HepG2 (cell line): ENCODE results near the gene CCDC144A. TPM values are rescaled to one million over a fixed set of nuclear protein-coding genes. Genes with fewer than 3 reads are reported as not detected.

Source experiments
- ATAC-seq: fragments of 200-7000 bp; cut with Tn5 transposase; 3 replicates; pipeline ENCODE4 v1.9.1; 2020; ENCODE audit warnings: mild to moderate bottlenecking, moderate library complexity
- BruUV-seq: library from RNA; stranded (reverse); fragments of 400-500 nt; replicated peaks from 2 replicates; lab custom pipeline; 2021; lab: Mats Ljungman, UMichigan
- CTCF ChIA-PET: fragments of 300-600 bp; formaldehyde crosslinking; extraction: SDS; loops from one replicate; lab custom pipeline; 2021; ENCODE audit warnings: low total read pairs, inconsistent platforms, low intra/inter-chr PET ratio; lab: Yijun Ruan, JAX
- POLR2A ChIA-PET: fragments of 350-600 bp; sonication (Branson Sonifier 250); formaldehyde crosslinking; loops from one replicate; lab custom pipeline; 2020; ENCODE audit warnings: antibody characterized with exemption, inconsistent platforms; lab: Yijun Ruan, JAX
- DNase-seq: peaks from one replicate; pipeline ENCODE4 v3.0.0-alpha.2; 2015; ENCODE audit warnings: low spot score
- FAIRE-seq: peaks from 3 replicates; lab custom pipeline; 2011; peaks lifted over from hg19 to GRCh38; lab: Jason Lieb, UNC
- H2AFZ ChIP-seq: one replicate; pipeline ENCODE4 v1.6.1; 2011; ENCODE audit warnings: low read length, inconsistent platforms
- H3K27ac ChIP-seq: fragments of 300-600 bp; 3 replicates; pipeline ENCODE4 v1.8.0; 2011; ENCODE audit warnings: mixed run types, mild to moderate bottlenecking, mixed read lengths, low read length, inconsistent platforms; ENCODE audit not compliant: insufficient read depth; ENCODE audit errors: extremely low read length
- H3K27me3 ChIP-seq, 2 experiments: fragments of 200-600 bp in 1 of 2; 2 replicates in 1 of 2; 3 replicates in 1 of 2; pipeline versions ENCODE4 v1.6.0 to v1.8.0; 2011; ENCODE audit warnings: low read length in 2 of 2, mild to moderate bottlenecking in 2 of 2, moderate library complexity in 2 of 2, inconsistent platforms in 1 of 2; ENCODE audit not compliant: insufficient read depth in 2 of 2, control insufficient read depth in 1 of 2
- H3K36me3 ChIP-seq, 2 experiments: fragments of 200-600 bp in 1 of 2; replicated peaks in 1 of 2; 2 replicates in 1 of 2; 3 replicates in 1 of 2; pipeline versions ENCODE4 v1.5.1 to v1.8.0; 2011; ENCODE audit warnings: low read length in 2 of 2, inconsistent platforms in 1 of 2; ENCODE audit not compliant: insufficient read depth in 2 of 2, control insufficient read depth in 1 of 2
- H3K4me1 ChIP-seq: 2 replicates; pipeline ENCODE4 v1.5.1; 2012; ENCODE audit warnings: low read length, inconsistent platforms; ENCODE audit not compliant: insufficient read depth
- H3K4me2 ChIP-seq: 2 replicates; pipeline ENCODE4 v1.6.0; 2011; ENCODE audit warnings: low read depth, low read length, inconsistent platforms
- H3K4me3 ChIP-seq, 3 experiments: fragments of 200-600 bp in 1 of 3; sonication (generic), shearing (Covaris generic) in 1 of 3; replicated peaks in 1 of 3; 2 replicates each; pipeline ENCODE4 v1.5.1; 2011 to 2016; ENCODE audit warnings: low read length in 3 of 3, inconsistent platforms in 2 of 3, low read depth in 2 of 3, mild to moderate bottlenecking in 2 of 3, control low read depth in 1 of 3, mixed read lengths in 1 of 3; ENCODE audit not compliant: insufficient read depth in 1 of 3
- H3K79me2 ChIP-seq: one replicate; pipeline ENCODE4 v1.6.1; 2011; ENCODE audit warnings: low read length, inconsistent platforms; ENCODE audit not compliant: insufficient read depth
- H3K9ac ChIP-seq: 2 replicates; pipeline ENCODE4 v1.6.0; 2011; ENCODE audit warnings: mild to moderate bottlenecking, low read depth, low read length, inconsistent platforms; ENCODE audit not compliant: insufficient read depth
- H3K9me3 ChIP-seq: 2 replicates; pipeline ENCODE4 v1.5.1; 2012; ENCODE audit warnings: mild to moderate bottlenecking, low read length
- H4K20me1 ChIP-seq: 2 replicates; pipeline ENCODE4 v1.6.0; 2011; ENCODE audit warnings: inconsistent platforms, mild to moderate bottlenecking, low read length, moderate library complexity; ENCODE audit not compliant: insufficient read depth
- E2F2 ChIP-seq: sonication (generic); formaldehyde crosslinking; IDR thresholded peaks from 2 replicates; pipeline ENCODE4 v1.4.0; 2020; ENCODE audit warnings: missing genetic modification reagents, borderline replicate concordance
- GTF3A ChIP-seq: sonication (generic); formaldehyde crosslinking; conservative IDR thresholded peaks from 2 replicates; pipeline ENCODE4 v1.4.0; 2020; ENCODE audit warnings: mild to moderate bottlenecking, missing genetic modification reagents
- HDAC6 ChIP-seq: fragments of 200-600 bp; sonication (generic); IDR thresholded peaks from 2 replicates; pipeline ENCODE4 v1.7.0; 2017; ENCODE audit warnings: mild to moderate bottlenecking, antibody characterized with exemption, low read length, low read depth
- MTF2 ChIP-seq: sonication (generic); formaldehyde crosslinking; IDR thresholded peaks from 2 replicates; pipeline ENCODE4 v1.5.0; 2020; ENCODE audit warnings: missing genetic modification reagents, borderline replicate concordance
- NONO ChIP-seq, 2 experiments: fragments of 450-650 bp in 1 of 2; sonication (generic) in 1 of 2; formaldehyde crosslinking in 1 of 2; IDR thresholded peaks in 1 of 2; conservative IDR thresholded peaks in 1 of 2; 2 replicates each; pipeline versions ENCODE4 v1.6.1 to v1.8.0; 2017 to 2022; ENCODE audit warnings: mild to moderate bottlenecking in 1 of 2, missing genetic modification reagents in 1 of 2, moderate library complexity in 1 of 2
- SPEN ChIP-seq: sonication (generic); formaldehyde crosslinking; IDR thresholded peaks from 2 replicates; pipeline ENCODE4 v1.5.1; 2020; ENCODE audit warnings: low read depth, mild to moderate bottlenecking, missing genetic modification reagents
- SRF ChIP-seq: IDR thresholded peaks from 2 replicates; pipeline ENCODE4 v1.6.1; 2011; ENCODE audit warnings: mild to moderate bottlenecking, low read depth, low read length, moderate library complexity
- TP53 ChIP-seq: sonication (generic); formaldehyde crosslinking; conservative IDR thresholded peaks from 2 replicates; pipeline ENCODE4 v1.4.0; 2020; ENCODE audit warnings: missing genetic modification reagents
- TRIM22 ChIP-seq: fragments of 450-650 bp; IDR thresholded peaks from 2 replicates; pipeline ENCODE4 v1.6.1; 2017
- ZFP36L2 ChIP-seq: sonication (generic); formaldehyde crosslinking; IDR thresholded peaks from 2 replicates; pipeline ENCODE4 v1.4.0; 2020; ENCODE audit warnings: missing genetic modification reagents
- ZMYM4 ChIP-seq: sonication (generic); formaldehyde crosslinking; IDR thresholded peaks from 2 replicates; pipeline ENCODE4 v1.8.1; 2023; ENCODE audit warnings: mild to moderate bottlenecking, missing genetic modification reagents
- ZNF350 ChIP-seq: sonication (generic); formaldehyde crosslinking; IDR thresholded peaks from 2 replicates; pipeline ENCODE4 v1.4.0; 2020; ENCODE audit warnings: mild to moderate bottlenecking, low read depth, missing genetic modification reagents, borderline replicate concordance
- ZNF431 ChIP-seq: sonication (generic); formaldehyde crosslinking; IDR thresholded peaks from 2 replicates; pipeline ENCODE4 v1.9.0; 2022; ENCODE audit warnings: missing genetic modification reagents, low read depth, mild to moderate bottlenecking, borderline replicate concordance
- ZNF746 ChIP-seq: sonication (generic); formaldehyde crosslinking; IDR thresholded peaks from 2 replicates; pipeline ENCODE4 v1.8.0; 2022; ENCODE audit warnings: mild to moderate bottlenecking, missing genetic modification reagents
- ZNF83 ChIP-seq: sonication (generic); formaldehyde crosslinking; IDR thresholded peaks from 2 replicates; pipeline ENCODE4 v1.4.0; 2020; ENCODE audit warnings: missing genetic modification reagents, mild to moderate bottlenecking, borderline replicate concordance
- ZNF839 ChIP-seq: sonication (generic); formaldehyde crosslinking; IDR thresholded peaks from 2 replicates; pipeline ENCODE4 v1.4.0; 2020; ENCODE audit warnings: missing genetic modification reagents, mild to moderate bottlenecking, borderline replicate concordance
- ZSCAN22 ChIP-seq: sonication (generic); formaldehyde crosslinking; IDR thresholded peaks from 2 replicates; pipeline ENCODE4 v1.4.0; 2020; ENCODE audit warnings: mild to moderate bottlenecking, missing genetic modification reagents
- WGBS: methylation state at CpG from one replicate; pipeline ENCODE4 v1.1.6; 2017; ENCODE audit warnings: low lambda C conversion rate; 5-methylcytosine and 5-hydroxymethylcytosine counted together
- in situ Hi-C: cut with HindIII; loops from 2 replicates; pipeline ENCODE4 v1.10.0; 2017; ENCODE audit warnings: low pct_unique_long_range_greater_than_20kb; ENCODE audit not compliant: extremely low pct_ligation_motif_present
- intact Hi-C: fragments of 100-400 bp; cut with micrococcal nuclease; formaldehyde crosslinking; loops from one replicate; pipeline ENCODE4 v1.10.0; 2022; ENCODE audit not compliant: unreplicated experiment
- polyA plus RNA-seq, 8 experiments: library from polyadenylated mRNA; depleted of rRNA in 3 of 8; stranded (reverse) in 7 of 8; unstranded in 1 of 8; fragments of >200 nt; fragmentation: Illumina TruSeq in 4 of 8; extraction: Trizol in 4 of 8; gene quantifications; 2 replicates each; pipeline versions ENCODE4 v1.2.1 to v1.2.3, GENCODE V29; 2011 to 2016; ENCODE audit warnings: low read depth in 4 of 8, missing spikeins in 1 of 8, mixed read lengths in 1 of 8; ENCODE audit not compliant: insufficient read depth in 1 of 8
- total RNA-seq, 5 experiments: library from RNA; depleted of rRNA; stranded (reverse); fragments of >200 nt; fragmentation: Illumina TruSeq; extraction: Trizol; gene quantifications; 2 replicates each; pipeline ENCODE4 v1.2.3, GENCODE V29; 2016; ENCODE audit warnings: low read depth in 1 of 5
- TF ChIP-seq, protein P1 (sequence below): sonication (generic); formaldehyde crosslinking; IDR thresholded peaks from 2 replicates; pipeline ENCODE4 v1.4.0; 2020; ENCODE audit warnings: mild to moderate bottlenecking, low read depth, missing genetic modification reagents
- TF ChIP-seq, protein P2 (sequence below): sonication (generic); formaldehyde crosslinking; IDR thresholded peaks from 2 replicates; pipeline ENCODE4 v1.8.0; 2022; ENCODE audit warnings: mild to moderate bottlenecking, missing genetic modification reagents, borderline replicate concordance

The CCDC144A gene
- total and polyA plus RNA-seq, 2 of the 13 experiments (the other 11 are each of a cell fraction or from before 2014, with no cell fraction given) = 0.09 TPM; not detected in 1

GRCh38 chr17:16818340-16818739, 128.3 kb downstream of the CCDC144A start:
- no peaks in the 10 kb centered on the region for H3K36me3 ChIP-seq
- POLR2A ChIA-PET = no interaction called here
- no peak for TF ChIP-seq ZMYM4 (CRISPR knock-in tag)
- TF ChIP-seq TP53 (CRISPR knock-in tag) = no peak
- no peak for TF ChIP-seq ZNF746
- TF ChIP-seq, protein P1, sequence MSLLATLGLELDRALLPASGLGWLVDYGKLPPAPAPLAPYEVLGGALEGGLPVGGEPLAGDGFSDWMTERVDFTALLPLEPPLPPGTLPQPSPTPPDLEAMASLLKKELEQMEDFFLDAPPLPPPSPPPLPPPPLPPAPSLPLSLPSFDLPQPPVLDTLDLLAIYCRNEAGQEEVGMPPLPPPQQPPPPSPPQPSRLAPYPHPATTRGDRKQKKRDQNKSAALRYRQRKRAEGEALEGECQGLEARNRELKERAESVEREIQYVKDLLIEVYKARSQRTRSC = no peak
- no peak for TF ChIP-seq GTF3A (CRISPR knock-in tag)
- no peak for TF ChIP-seq ZNF431
- TF ChIP-seq NONO (IDR thresholded peaks at IDR 0.05) = no peak
- no peak for TF ChIP-seq NONO (CRISPR knock-in tag; conservative IDR thresholded peaks at IDR 0.05)
- TF ChIP-seq MTF2 (CRISPR knock-in tag) = no peak
- TF ChIP-seq ZNF350 (CRISPR knock-in tag) = no peak
- TF ChIP-seq ZSCAN22 (CRISPR knock-in tag) = no peak
- no peak for TF ChIP-seq E2F2 (CRISPR knock-in tag)
- no peak for TF ChIP-seq SPEN
- no peak for TF ChIP-seq SRF
- no peak for TF ChIP-seq ZNF83 (CRISPR knock-in tag)
- TF ChIP-seq HDAC6 = no peak
- TF ChIP-seq ZFP36L2 (CRISPR knock-in tag) = no peak
- no peak for TF ChIP-seq ZNF839 (CRISPR knock-in tag)
- TF ChIP-seq, protein P2, sequence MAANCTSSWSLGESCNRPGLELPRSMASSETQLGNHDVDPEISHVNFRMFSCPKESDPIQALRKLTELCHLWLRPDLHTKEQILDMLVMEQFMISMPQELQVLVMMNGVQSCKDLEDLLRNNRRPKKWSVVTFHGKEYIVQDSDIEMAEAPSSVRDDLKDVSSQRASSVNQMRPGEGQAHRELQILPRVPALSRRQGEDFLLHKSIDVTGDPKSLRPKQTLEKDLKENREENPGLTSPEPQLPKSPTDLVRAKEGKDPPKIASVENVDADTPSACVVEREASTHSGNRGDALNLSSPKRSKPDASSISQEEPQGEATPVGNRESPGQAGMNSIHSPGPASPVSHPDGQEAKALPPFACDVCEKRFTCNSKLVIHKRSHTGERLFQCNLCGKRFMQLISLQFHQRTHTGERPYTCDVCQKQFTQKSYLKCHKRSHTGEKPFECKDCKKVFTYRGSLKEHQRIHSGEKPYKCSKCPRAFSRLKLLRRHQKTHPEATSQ (CRISPR knock-in tag) = no peak
- no peak for TF ChIP-seq TRIM22
- TF ChIP-seq, all 625 proteins: peak for 0
- FAIRE-seq = no peak
- H3K4me2 ChIP-seq = no peak overlapping the region
- BruUV-seq = no TSS peak
- H3K79me2 ChIP-seq = no peaks in the 10 kb centered on the region
- H4K20me1 ChIP-seq = no peaks in the 10 kb centered on the region
- H3K27ac ChIP-seq = no peak overlapping the region
- DNase-seq = no peak
- no peak for ATAC-seq
- H3K9ac ChIP-seq = no peak overlapping the region
- H3K4me3 ChIP-seq = no peak overlapping the region
- no peak overlapping the region for H2AFZ ChIP-seq
- intact Hi-C loops = no loop called here
- CTCF ChIA-PET = no interaction called here
- in situ Hi-C loops = no loop called here
- no peaks in the 10 kb centered on the region for H3K4me1 ChIP-seq
- H3K27me3 ChIP-seq = no peaks in the 10 kb centered on the region
- H3K9me3 ChIP-seq = no peaks in the 10 kb centered on the region
- 0% methylated on average over 1 of the region's 5 CpGs for WGBS
